ENCODE results near the gene ZNF444. TPM values are rescaled to one million over a fixed set of nuclear protein-coding genes. Genes with fewer than 3 reads are reported as not detected.
"Not testable (repeated sequence)": the region's sequence is repeated elsewhere in the genome, so short reads cannot be mapped to it uniquely, and the experiment has no call there.

The ZNF444 gene
- total RNA-seq, 1 experiment from 2014 or later: 31.7 TPM

GRCh38 chr19:56097776-56098175, 43.3 kb upstream of the ZNF444 start (continued):
- TF ChIP-seq SIN3A (IDR thresholded peaks at IDR 0.05; ENCODE audit: low read depth) (no peak), POLR2A (IDR thresholded peaks at IDR 0.05; ENCODE audit: borderline replicate concordance, extremely low read depth, insufficient read depth, insufficient read length) (no peak), ATF3 (IDR thresholded peaks at IDR 0.05) (no peak), SRF (IDR thresholded peaks at IDR 0.05; ENCODE audit: low read depth) (no peak), EZH2phosphoT487 (IDR thresholded peaks at IDR 0.05; ENCODE audit: borderline replicate concordance) (no peak), MAX (IDR thresholded peaks at IDR 0.05) (no peak), EZH2 (IDR thresholded peaks at IDR 0.05) (no peak), CBX3 (IDR thresholded peaks at IDR 0.05; ENCODE audit: low read depth) (no peak)

GRCh38 chr19:56098237-56098636, 42.9 kb upstream of the ZNF444 start:
- RAD21 ChIA-PET (ENCODE audit: low non-redundant PET in 1 of 2, low total read pairs in 2 of 2, uncharacterized antibody in 2 of 2, unreplicated experiment in 2 of 2): not testable (repeated sequence)

More at GRCh38 chr19:56098237-56098636, 42.9 kb upstream of the ZNF444 start:
- H3K9me2 ChIP-seq (ENCODE audit: insufficient read depth); H4K20me1 ChIP-seq (ENCODE audit: insufficient read depth); H3K9me3 ChIP-seq (ENCODE audit: control insufficient read depth in 1 of 2, insufficient read depth in 1 of 2, low read depth in 1 of 2, low read length in 2 of 2); H3K27ac ChIP-seq (ENCODE audit: low read depth, low read length); H3K4me1 ChIP-seq (ENCODE audit: control insufficient read depth in 1 of 2, insufficient read depth in 2 of 2, low read length in 2 of 2); DNase-seq (ENCODE audit: low read depth, low spot score); H3K9ac ChIP-seq (ENCODE audit: low read length); H3K4me2 ChIP-seq (ENCODE audit: low read length); intact Hi-C loops (cut with micrococcal nuclease); ATAC-seq; BruUV-seq (replicated peaks); H3K4me3 ChIP-seq (replicated peaks in 1 of 2; ENCODE audit: low read depth in 1 of 2, low read length in 2 of 2); CTCF ChIA-PET; H2AFZ ChIP-seq (ENCODE audit: low read depth, low read length, poor library complexity, severe bottlenecking); H3K27me3 ChIP-seq (ENCODE audit: insufficient read depth, low read length): not testable (repeated sequence)
- POLR2A ChIA-PET: interaction anchor here (0.5 kb wide), 1 partner anchor 155 kb away, joined by 3 read pairs; no protein-coding TSS in a partner anchor
- Histone ChIP-seq H3K79me2 (ENCODE audit: insufficient read depth, low read length) (peaks cover 82% of the 10 kb centered on the region), H3K36me3 (ENCODE audit: control insufficient read depth in 1 of 2, insufficient read depth in 2 of 2, low read length in 2 of 2) (peaks cover 5 to 13% of the 10 kb centered on the region in 2 experiments; a peak in 3 of 4 replicates)
